Glutamatergic neuron (in vitro differentiated cells): ENCODE measurements around the gene CNNM1. TPM values are rescaled to one million over a fixed set of nuclear protein-coding genes. Genes with fewer than 3 reads are reported as not detected.

Experiments
- DNase-seq: peaks from one replicate; pipeline ENCODE4 v3.0.0; 2022
- H3K27ac Mint-ChIP-seq: one replicate; pipeline ENCODE4 v1.8.0; 2020; ENCODE audit warnings: mild to moderate bottlenecking, mixed read lengths, inconsistent platforms; ENCODE audit not compliant: unreplicated experiment
- H3K27me3 Mint-ChIP-seq: one replicate; pipeline ENCODE4 v1.8.0; 2020; ENCODE audit warnings: mild to moderate bottlenecking, moderate library complexity, mixed read lengths, inconsistent platforms; ENCODE audit not compliant: unreplicated experiment
- H3K36me3 Mint-ChIP-seq: one replicate; pipeline ENCODE4 v1.8.0; 2020; ENCODE audit warnings: mild to moderate bottlenecking, mixed read lengths, inconsistent platforms; ENCODE audit not compliant: unreplicated experiment
- H3K4me1 Mint-ChIP-seq: one replicate; pipeline ENCODE4 v1.8.0; 2020; ENCODE audit warnings: mild to moderate bottlenecking, low read depth, mixed read lengths, inconsistent platforms; ENCODE audit not compliant: unreplicated experiment
- H3K4me3 Mint-ChIP-seq: one replicate; pipeline ENCODE4 v1.8.0; 2020; ENCODE audit warnings: mild to moderate bottlenecking, mixed read lengths, inconsistent platforms; ENCODE audit not compliant: unreplicated experiment
- H3K9me3 Mint-ChIP-seq: one replicate; pipeline ENCODE4 v1.8.0; 2020; ENCODE audit warnings: mild to moderate bottlenecking, moderate library complexity, mixed read lengths, inconsistent platforms; ENCODE audit not compliant: unreplicated experiment
- CTCF ChIP-seq: fragments of 200-600 bp; sonication (generic); IDR thresholded peaks from one replicate; pipeline ENCODE4 v1.5.0; 2021; ENCODE audit not compliant: partially characterized antibody, unreplicated experiment
- total RNA-seq: library from RNA; stranded (reverse); fragmentation: NEBNext Ultra II Directional; extraction: Animal tissue kit (Norgen Biotek cat#: 25700); gene quantifications from one replicate; pipeline ENCODE4 v1.2.1, GENCODE V29; 2021; ENCODE audit not compliant: unreplicated experiment

Gene CNNM1
- total RNA-seq, 1 donor from 2014 or later: 0.10 TPM

GRCh38 chr10:99421233-99421739 lies 92.1 kb downstream of the CNNM1 start:
- H3K9me3 Mint-ChIP-seq: no peaks in the 10 kb centered on the region
- H3K27ac Mint-ChIP-seq: no peak overlapping the region
- no peaks in the 10 kb centered on the region for H3K27me3 Mint-ChIP-seq
- H3K36me3 Mint-ChIP-seq: peaks cover 6% of the 10 kb centered on the region
- TF ChIP-seq CTCF: no peak
- no peaks in the 10 kb centered on the region for H3K4me1 Mint-ChIP-seq
- no peak for DNase-seq
- no peak overlapping the region for H3K4me3 Mint-ChIP-seq

- no peak for DNase-seq
- Mint-ChIP-seq H3K27me3 (no peaks in the 10 kb centered on the region), H3K9me3 (no peaks in the 10 kb centered on the region), H3K4me3 (no peak overlapping the region), H3K36me3 (peaks cover 6% of the 10 kb centered on the region), H3K4me1 (no peaks in the 10 kb centered on the region), H3K27ac (no peak overlapping the region)
- TF ChIP-seq CTCF: no peak
Measured at GRCh38 chr10:99422529-99423096, 93.5 kb downstream of the CNNM1 start.

- peaks cover 1% of the 10 kb centered on the region for H3K9me3 Mint-ChIP-seq
- H3K27me3 Mint-ChIP-seq: peaks cover 1% of the 10 kb centered on the region
- H3K4me1 Mint-ChIP-seq: peaks cover under 1% of the 10 kb centered on the region
- no peak overlapping the region for H3K4me3 Mint-ChIP-seq
- DNase-seq: no peak
- no peaks in the 10 kb centered on the region for H3K36me3 Mint-ChIP-seq
- no peak for TF ChIP-seq CTCF
- no peak overlapping the region for H3K27ac Mint-ChIP-seq
Measured at GRCh38 chr10:99424656-99425055, 95.5 kb downstream of the CNNM1 start.

- H3K27ac Mint-ChIP-seq: no peak overlapping the region
- peaks cover 3% of the 10 kb centered on the region for H3K4me1 Mint-ChIP-seq
- no peak overlapping the region for H3K4me3 Mint-ChIP-seq
- H3K9me3 Mint-ChIP-seq: peaks cover 1% of the 10 kb centered on the region
- no peak for DNase-seq
- H3K36me3 Mint-ChIP-seq: no peaks in the 10 kb centered on the region
- H3K27me3 Mint-ChIP-seq: peaks cover 2% of the 10 kb centered on the region
- TF ChIP-seq CTCF: no peak
Measured at GRCh38 chr10:99425204-99425603, 96.0 kb downstream of the CNNM1 start.

- H3K36me3 Mint-ChIP-seq: no peaks in the 10 kb centered on the region
- no peak overlapping the region for H3K4me3 Mint-ChIP-seq
- peaks cover 5% of the 10 kb centered on the region for H3K4me1 Mint-ChIP-seq
- H3K27me3 Mint-ChIP-seq: peaks cover 8% of the 10 kb centered on the region
- TF ChIP-seq CTCF: no peak
- peaks cover 6% of the 10 kb centered on the region for H3K9me3 Mint-ChIP-seq
- no peak for DNase-seq
- no peak overlapping the region for H3K27ac Mint-ChIP-seq
Measured at GRCh38 chr10:99426689-99427088, 97.5 kb downstream of the CNNM1 start.
